ENCODE measurements around the gene CEACAM7.

CEACAM7 gene

DNA sequence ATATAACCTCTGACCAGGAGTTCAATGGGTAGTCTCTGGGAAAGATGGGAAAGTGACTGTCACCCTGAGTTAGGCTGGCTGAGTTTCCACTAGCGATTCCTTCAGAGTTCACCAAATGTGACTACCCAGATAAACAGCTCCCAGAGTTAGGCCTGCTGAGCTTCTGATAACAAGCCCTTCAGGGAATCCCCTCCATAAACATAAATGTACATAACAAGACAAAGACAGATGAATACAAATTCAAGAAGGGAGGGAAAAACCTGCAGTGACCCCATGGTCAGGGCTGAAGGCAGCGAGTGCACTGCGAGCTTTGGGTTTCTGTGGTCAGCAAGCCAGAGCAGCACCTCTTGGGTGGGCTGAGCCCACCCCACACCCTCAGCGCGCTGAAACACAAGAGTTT is 35.8 kb downstream of the CEACAM7 start:
- no peak for DNase-seq

DNA sequence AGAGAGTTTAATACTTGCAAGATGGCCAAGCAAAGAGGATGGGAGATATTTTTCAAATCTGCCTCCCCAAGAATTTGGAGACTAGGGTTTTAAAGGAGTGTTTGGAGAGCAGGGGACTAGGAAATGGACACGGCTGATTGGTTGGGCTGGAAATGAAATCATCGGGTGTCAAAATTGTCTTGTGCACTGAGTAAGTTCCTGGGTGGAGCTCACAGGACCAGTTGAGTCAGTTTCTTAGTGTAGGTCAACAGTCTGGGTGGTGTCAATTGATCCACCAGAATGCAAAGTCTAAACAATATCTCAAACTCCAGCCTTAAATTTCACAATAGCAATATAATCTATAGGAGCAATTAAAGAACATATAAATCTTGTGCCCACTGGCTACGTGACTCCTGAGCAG is 38.2 kb downstream of the CEACAM7 start:
- DNase-seq = no peak

DNA sequence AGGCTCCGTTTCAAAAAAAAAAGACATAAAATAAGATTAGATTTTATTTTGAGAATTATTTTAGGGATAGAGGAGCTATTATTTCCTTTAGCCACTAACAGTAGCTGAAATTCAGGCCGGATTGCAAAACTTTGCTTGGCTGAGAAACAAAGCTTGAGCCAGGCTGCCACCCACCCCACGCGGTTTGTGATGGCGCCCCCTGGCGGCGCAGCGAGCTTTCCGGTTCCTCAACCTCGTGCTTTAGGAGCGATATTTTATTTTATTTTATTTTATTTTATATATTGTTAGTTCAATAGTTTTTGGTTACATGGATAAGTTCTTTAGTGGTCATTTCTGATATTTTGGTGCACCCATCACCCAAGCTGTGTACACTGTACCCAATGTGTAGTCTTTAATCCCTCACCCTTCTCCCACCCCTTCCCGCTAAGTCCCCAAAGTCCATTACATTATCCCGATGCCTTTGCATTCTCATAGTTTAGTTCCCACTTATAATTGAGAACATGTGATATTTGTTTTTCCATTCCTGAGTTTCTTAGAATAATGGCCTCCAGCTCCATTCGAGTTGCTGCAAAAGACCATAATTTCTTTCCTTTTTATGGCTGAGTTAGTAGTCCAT is 41.4 kb downstream of the CEACAM7 start:
- DNase-seq = peak in 2 of 5 donors; percentile 25 to 32

- peak; percentile 35 to 72 (median 50) for DNase-seq
These were observed 46.1 kb downstream of the CEACAM7 start for GRCh38 chr19:41641879-41642485.

DNA sequence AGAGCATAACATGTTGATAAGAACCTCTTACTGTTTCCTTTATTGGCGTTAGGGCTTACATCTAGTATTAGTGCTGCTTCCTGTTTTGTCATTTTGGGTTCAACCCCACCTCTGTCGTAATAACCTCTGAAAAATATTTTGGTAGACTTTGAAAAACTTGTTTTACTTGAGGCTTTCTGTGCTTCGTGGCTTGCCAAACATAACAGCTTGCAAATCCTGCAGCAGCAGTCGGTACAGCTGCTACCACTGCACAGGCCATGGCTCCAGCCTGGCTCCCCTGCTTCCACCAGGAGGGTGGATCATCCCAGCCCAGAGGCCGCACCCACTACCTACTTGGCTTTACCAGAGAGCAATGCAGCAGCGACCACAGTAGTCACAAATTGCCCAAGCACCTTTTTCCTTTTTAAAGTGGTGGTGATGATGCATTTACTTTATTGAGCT is 49.4 kb downstream of the CEACAM7 start:
- no peak for DNase-seq

GRCh38 chr19:41637484-41637883 is 50.6 kb downstream of the CEACAM7 start:
- no peak for DNase-seq

DNA sequence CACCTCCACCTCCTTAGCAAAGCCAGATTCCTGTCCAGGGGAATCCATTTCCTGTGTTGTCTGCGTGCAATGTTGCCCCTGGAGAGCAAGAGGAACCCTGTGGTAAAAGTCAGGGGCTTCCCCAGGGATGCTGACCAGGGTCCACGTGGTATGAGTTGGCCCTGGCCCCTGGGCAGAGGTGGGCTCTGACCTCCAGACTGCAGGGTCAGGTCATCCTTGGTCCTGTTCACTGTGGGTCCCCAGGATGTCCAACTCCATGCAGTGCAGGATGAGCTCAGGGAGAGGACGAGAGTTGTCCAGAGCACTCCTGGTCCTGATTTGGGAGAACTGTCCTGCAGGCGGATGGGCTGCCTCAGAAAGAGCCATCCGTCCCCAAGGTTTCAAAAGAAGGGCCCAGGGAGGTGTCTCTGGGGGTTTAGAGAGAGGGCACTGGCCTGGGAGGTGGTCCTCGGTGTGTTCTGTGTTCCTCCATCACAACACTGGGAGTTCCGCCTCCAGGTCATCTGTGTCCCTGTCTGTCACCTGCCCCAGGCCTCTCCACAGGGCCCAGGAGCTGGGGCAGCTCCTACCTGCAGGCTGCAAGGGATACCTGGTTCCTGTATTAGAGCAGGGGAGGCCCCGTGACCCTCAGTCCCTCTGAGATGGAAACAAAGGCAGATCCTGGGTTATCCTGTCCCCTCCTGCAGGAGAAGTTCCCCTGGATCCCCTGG is 59.9 kb downstream of the CEACAM7 start:
- DNase-seq = no peak

GRCh38 chr19:41626877-41627276 is 61.2 kb downstream of the CEACAM7 start, which contains the start of gene CEACAM4:
CEACAM4 (minus strand) TSS chr19:41627074; CDS start chr19:41626963, 111 bp downstream.
- no peak for DNase-seq

GRCh38 chr19:41626278-41626677 is 61.8 kb downstream of the CEACAM7 start:
- no peak for DNase-seq

- DNase-seq = no peak
These were observed 63.1 kb downstream of the CEACAM7 start for GRCh38 chr19:41624937-41625336.

DNA sequence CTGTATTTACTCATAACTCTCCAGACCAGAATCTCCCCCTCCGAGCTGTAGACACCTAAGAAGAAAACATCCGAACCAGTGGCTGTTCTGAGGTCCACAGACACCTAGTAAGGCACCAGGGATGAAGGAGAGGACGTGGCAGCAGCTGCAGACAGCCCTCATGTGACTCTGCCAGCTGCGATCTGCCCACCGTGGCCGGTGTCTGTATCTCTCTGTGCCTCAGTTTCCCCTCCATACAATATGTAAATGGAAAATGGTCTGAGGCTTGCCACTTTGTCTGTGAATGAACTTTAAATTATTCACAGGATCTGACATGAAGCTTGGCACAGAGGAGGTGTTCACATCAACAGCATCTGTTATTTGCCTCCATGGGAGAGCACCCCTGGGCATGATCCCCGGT is 63.6 kb downstream of the CEACAM7 start:
- DNase-seq = no peak

GRCh38 chr19:41623360-41623759 is 64.7 kb downstream of the CEACAM7 start:
- DNase-seq = no peak
